ENCODE measurements around the gene NKX1-1.

The NKX1-1 gene

GRCh38 chr4:1409491-1410425 is 3.5 kb upstream of the NKX1-1 start:
- Histone ChIP-seq H3K4me1 (ENCODE audit: control insufficient read depth, insufficient read depth, low read length) (peaks cover 6% of the 10 kb centered on the region), H3K9ac (ENCODE audit: low read length in 2 of 2) (no peak overlapping the region), H3K9me3 (ENCODE audit: control insufficient read depth in 2 of 2, low read length in 2 of 2) (peaks cover 0 to 3% of the 10 kb centered on the region in 2 donors), H3K4me3 (ENCODE audit: low read length in 2 of 2) (no peak overlapping the region), H3K36me3 (ENCODE audit: control insufficient read depth in 2 of 2, insufficient read depth in 2 of 2, low read length in 2 of 2) (no peaks in the 10 kb centered on the region), H3K27me3 (ENCODE audit: control insufficient read depth in 1 of 2, insufficient read depth in 2 of 2, low read length in 2 of 2) (peaks cover 58 to 81% of the 10 kb centered on the region in 2 donors), H3K27ac (ENCODE audit: low read length) (no peak overlapping the region)

GRCh38 chr4:1409079-1409478 is 2.8 kb upstream of the NKX1-1 start:
- H3K27ac ChIP-seq (ENCODE audit: low read length): no peak overlapping the region
- H3K27me3 ChIP-seq (ENCODE audit: control insufficient read depth in 1 of 2, insufficient read depth in 2 of 2, low read length in 2 of 2): peaks cover 63 to 88% of the 10 kb centered on the region in 2 donors
- peaks cover 11% of the 10 kb centered on the region for H3K4me1 ChIP-seq (ENCODE audit: control insufficient read depth, insufficient read depth, low read length)
- H3K4me3 ChIP-seq (ENCODE audit: low read length in 2 of 2): no peak overlapping the region
- H3K9ac ChIP-seq (ENCODE audit: low read length in 2 of 2): no peak overlapping the region
- peaks cover 0 to 3% of the 10 kb centered on the region in 2 donors for H3K9me3 ChIP-seq (ENCODE audit: control insufficient read depth in 2 of 2, low read length in 2 of 2)
- H3K36me3 ChIP-seq (ENCODE audit: control insufficient read depth in 2 of 2, insufficient read depth in 2 of 2, low read length in 2 of 2): no peaks in the 10 kb centered on the region

GRCh38 chr4:1408418-1408817 is 2.2 kb upstream of the NKX1-1 start:
- Histone ChIP-seq H3K36me3 (ENCODE audit: control insufficient read depth in 2 of 2, insufficient read depth in 2 of 2, low read length in 2 of 2) (no peaks in the 10 kb centered on the region), H3K9me3 (ENCODE audit: control insufficient read depth in 2 of 2, low read length in 2 of 2) (peaks cover 0 to 3% of the 10 kb centered on the region in 2 donors), H3K4me3 (ENCODE audit: low read length in 2 of 2) (no peak overlapping the region), H3K9ac (ENCODE audit: low read length in 2 of 2) (no peak overlapping the region), H3K27ac (ENCODE audit: low read length) (no peak overlapping the region), H3K4me1 (ENCODE audit: control insufficient read depth, insufficient read depth, low read length) (peaks cover 13% of the 10 kb centered on the region), H3K27me3 (ENCODE audit: control insufficient read depth in 1 of 2, insufficient read depth in 2 of 2, low read length in 2 of 2) (peaks cover 57 to 88% of the 10 kb centered on the region in 2 donors)

- no peak overlapping the region for H3K9ac ChIP-seq (ENCODE audit: low read length in 2 of 2)
- peaks cover 0 to 1% of the 10 kb centered on the region in 2 donors for H3K9me3 ChIP-seq (ENCODE audit: control insufficient read depth in 2 of 2, low read length in 2 of 2)
- H3K36me3 ChIP-seq (ENCODE audit: control insufficient read depth in 2 of 2, insufficient read depth in 2 of 2, low read length in 2 of 2): no peaks in the 10 kb centered on the region
- H3K4me1 ChIP-seq (ENCODE audit: control insufficient read depth, insufficient read depth, low read length): peaks cover 19% of the 10 kb centered on the region
- peaks cover 51 to 88% of the 10 kb centered on the region in 2 donors for H3K27me3 ChIP-seq (ENCODE audit: control insufficient read depth in 1 of 2, insufficient read depth in 2 of 2, low read length in 2 of 2)
- no peak overlapping the region for H3K27ac ChIP-seq (ENCODE audit: low read length)
- H3K4me3 ChIP-seq (ENCODE audit: low read length in 2 of 2): no peak overlapping the region
These were observed 1.6 kb upstream of the NKX1-1 start for GRCh38 chr4:1407657-1408333.

GRCh38 chr4:1406981-1407656 is 877 bp upstream of the NKX1-1 start:
- Histone ChIP-seq H3K27me3 (ENCODE audit: control insufficient read depth in 1 of 2, insufficient read depth in 2 of 2, low read length in 2 of 2) (peaks cover 45 to 87% of the 10 kb centered on the region in 2 donors), H3K4me3 (ENCODE audit: low read length in 2 of 2) (no peak overlapping the region), H3K9ac (ENCODE audit: low read length in 2 of 2) (no peak overlapping the region), H3K4me1 (ENCODE audit: control insufficient read depth, insufficient read depth, low read length) (peaks cover 20% of the 10 kb centered on the region), H3K9me3 (ENCODE audit: control insufficient read depth in 2 of 2, low read length in 2 of 2) (no peaks in the 10 kb centered on the region), H3K36me3 (ENCODE audit: control insufficient read depth in 2 of 2, insufficient read depth in 2 of 2, low read length in 2 of 2) (no peaks in the 10 kb centered on the region), H3K27ac (ENCODE audit: low read length) (no peak overlapping the region)

- H3K27me3 ChIP-seq (ENCODE audit: control insufficient read depth in 1 of 2, insufficient read depth in 2 of 2, low read length in 2 of 2): peaks cover 42 to 87% of the 10 kb centered on the region in 2 donors
- no peak overlapping the region for H3K4me3 ChIP-seq (ENCODE audit: low read length in 2 of 2)
- H3K9me3 ChIP-seq (ENCODE audit: control insufficient read depth in 2 of 2, low read length in 2 of 2): no peaks in the 10 kb centered on the region
- no peaks in the 10 kb centered on the region for H3K36me3 ChIP-seq (ENCODE audit: control insufficient read depth in 2 of 2, insufficient read depth in 2 of 2, low read length in 2 of 2)
- no peak overlapping the region for H3K9ac ChIP-seq (ENCODE audit: low read length in 2 of 2)
- H3K4me1 ChIP-seq (ENCODE audit: control insufficient read depth, insufficient read depth, low read length): peaks cover 20% of the 10 kb centered on the region
- no peak overlapping the region for H3K27ac ChIP-seq (ENCODE audit: low read length)
These were observed 427 bp downstream of the NKX1-1 start for GRCh38 chr4:1405636-1406393.

- Histone ChIP-seq H3K9ac (ENCODE audit: low read length in 2 of 2) (no peak overlapping the region), H3K4me3 (ENCODE audit: low read length in 2 of 2) (no peak overlapping the region), H3K27me3 (ENCODE audit: control insufficient read depth in 1 of 2, insufficient read depth in 2 of 2, low read length in 2 of 2) (peaks cover 45 to 88% of the 10 kb centered on the region in 2 donors), H3K4me1 (ENCODE audit: control insufficient read depth, insufficient read depth, low read length) (peaks cover 20% of the 10 kb centered on the region), H3K9me3 (ENCODE audit: control insufficient read depth in 2 of 2, low read length in 2 of 2) (no peaks in the 10 kb centered on the region), H3K36me3 (ENCODE audit: control insufficient read depth in 2 of 2, insufficient read depth in 2 of 2, low read length in 2 of 2) (no peaks in the 10 kb centered on the region), H3K27ac (ENCODE audit: low read length) (no peak overlapping the region)
These were observed 997 bp downstream of the NKX1-1 start for GRCh38 chr4:1405254-1405635.

- Histone ChIP-seq H3K27me3 (ENCODE audit: control insufficient read depth in 1 of 2, insufficient read depth in 2 of 2, low read length in 2 of 2) (peaks cover 43 to 90% of the 10 kb centered on the region in 2 donors), H3K9me3 (ENCODE audit: control insufficient read depth in 2 of 2, low read length in 2 of 2) (no peaks in the 10 kb centered on the region), H3K27ac (ENCODE audit: low read length) (no peak overlapping the region), H3K4me1 (ENCODE audit: control insufficient read depth, insufficient read depth, low read length) (peaks cover 20% of the 10 kb centered on the region), H3K4me3 (ENCODE audit: low read length in 2 of 2) (no peak overlapping the region), H3K9ac (ENCODE audit: low read length in 2 of 2) (no peak overlapping the region), H3K36me3 (ENCODE audit: control insufficient read depth in 2 of 2, insufficient read depth in 2 of 2, low read length in 2 of 2) (no peaks in the 10 kb centered on the region)
These were observed 1.5 kb downstream of the NKX1-1 start for GRCh38 chr4:1404573-1405253.

- no peaks in the 10 kb centered on the region for H3K9me3 ChIP-seq (ENCODE audit: control insufficient read depth in 2 of 2, low read length in 2 of 2)
- peaks cover 20% of the 10 kb centered on the region for H3K4me1 ChIP-seq (ENCODE audit: control insufficient read depth, insufficient read depth, low read length)
- H3K27me3 ChIP-seq (ENCODE audit: control insufficient read depth in 1 of 2, insufficient read depth in 2 of 2, low read length in 2 of 2): peaks cover 34 to 82% of the 10 kb centered on the region in 2 donors
- no peak overlapping the region for H3K4me3 ChIP-seq (ENCODE audit: low read length in 2 of 2)
- H3K36me3 ChIP-seq (ENCODE audit: control insufficient read depth in 2 of 2, insufficient read depth in 2 of 2, low read length in 2 of 2): no peaks in the 10 kb centered on the region
- H3K9ac ChIP-seq (ENCODE audit: low read length in 2 of 2): no peak overlapping the region
- no peak overlapping the region for H3K27ac ChIP-seq (ENCODE audit: low read length)
These were observed 2.4 kb downstream of the NKX1-1 start for GRCh38 chr4:1403591-1404572.
